Measurements from ENCODE around the gene CAMTA1. TPM values are rescaled to one million over a fixed set of nuclear protein-coding genes. Genes with fewer than 3 reads are reported as not detected.

Gene CAMTA1
- total RNA-seq, 4 donors from 2014 or later = 45.3 to 68.9 (median 62.0) TPM

GRCh38 chr1:7113822-7114221, 328.6 kb downstream of the CAMTA1 start:
- no peak for TF ChIP-seq CTCF (IDR thresholded peaks at IDR 0.05)
- no peak for ATAC-seq (ENCODE audit: low FRiP score)
- no peak for DNase-seq (ENCODE audit: low spot score)

DNA sequence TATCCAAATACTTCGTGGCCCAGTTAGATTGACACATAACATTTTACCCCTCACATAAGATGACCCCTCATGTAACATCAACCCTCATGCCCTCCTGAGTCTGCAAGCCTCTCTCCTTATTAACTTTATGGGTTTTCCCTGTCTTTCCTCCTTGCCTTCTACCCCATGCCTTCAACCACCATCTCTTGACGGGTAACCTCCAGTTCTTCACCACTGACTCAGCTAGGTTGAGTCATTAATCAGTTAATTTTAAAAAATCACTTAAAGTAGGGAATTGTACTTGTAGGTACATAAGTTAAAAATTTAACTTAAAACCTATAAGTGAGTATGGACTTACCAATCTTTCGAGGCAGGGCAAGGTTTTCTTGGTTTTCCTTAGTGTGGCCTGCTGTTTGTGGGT, 330.7 kb downstream of the CAMTA1 start:
- no peak for TF ChIP-seq CTCF (IDR thresholded peaks at IDR 0.05)
- DNase-seq (ENCODE audit: low spot score) = no peak
- ATAC-seq (ENCODE audit: low FRiP score) = no peak

DNA sequence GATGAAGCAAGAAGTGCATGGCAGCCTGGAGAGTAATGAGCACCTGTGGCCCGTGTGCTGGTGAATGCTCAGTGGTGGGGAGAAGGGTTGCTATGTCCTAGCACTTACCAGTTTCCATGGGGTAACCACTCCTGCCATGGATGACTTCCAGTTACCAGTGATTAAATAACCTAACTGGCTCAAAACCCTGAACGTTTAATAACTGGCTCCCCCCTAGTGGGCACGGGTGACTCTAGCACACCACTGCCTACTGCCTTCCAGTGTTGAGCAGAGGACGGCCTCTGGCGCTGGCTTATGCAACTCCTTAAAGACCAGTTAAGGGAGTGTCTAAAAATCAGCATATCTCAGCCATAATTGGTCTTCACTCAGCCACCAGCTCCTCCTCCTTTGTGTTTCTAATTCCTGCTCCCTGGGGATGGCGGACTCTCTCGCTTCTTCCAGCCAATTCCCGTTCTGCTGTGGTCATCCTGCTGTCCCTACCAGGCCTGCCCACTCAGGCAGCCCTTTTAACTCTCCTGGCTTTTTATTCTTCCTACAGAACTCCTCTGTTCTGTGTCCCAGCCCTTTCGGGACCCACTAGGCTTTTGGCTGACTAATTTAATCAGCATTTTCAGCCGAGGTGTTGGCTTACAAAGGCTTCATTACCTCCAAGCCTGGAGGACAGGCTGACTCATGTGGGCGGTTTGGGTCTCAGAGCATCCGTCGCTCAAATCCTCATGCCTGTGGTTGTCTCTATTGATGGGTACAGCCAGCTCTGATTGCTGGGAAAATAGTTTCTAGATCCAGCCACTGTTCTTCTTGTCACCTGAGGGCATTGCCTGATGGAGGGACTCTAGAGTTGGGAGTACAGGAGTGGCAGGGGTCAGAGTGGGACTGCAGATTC, 332.4 kb downstream of the CAMTA1 start:
- ATAC-seq (ENCODE audit: low FRiP score) = peak; percentile 82
- DNase-seq (ENCODE audit: low spot score) = no peak

GRCh38 chr1:7119156-7119555, 333.9 kb downstream of the CAMTA1 start:
- no peak for DNase-seq (ENCODE audit: low spot score)
- TF ChIP-seq CTCF (IDR thresholded peaks at IDR 0.05) = no peak
- no peak for ATAC-seq (ENCODE audit: low FRiP score)

More for the DNA sequence above, 332.4 kb downstream of the CAMTA1 start:
- TF ChIP-seq CTCF (IDR thresholded peaks at IDR 0.05) = no peak

GRCh38 chr1:7120863-7121621, 335.8 kb downstream of the CAMTA1 start:
- no peak for ATAC-seq (ENCODE audit: low FRiP score)

DNA sequence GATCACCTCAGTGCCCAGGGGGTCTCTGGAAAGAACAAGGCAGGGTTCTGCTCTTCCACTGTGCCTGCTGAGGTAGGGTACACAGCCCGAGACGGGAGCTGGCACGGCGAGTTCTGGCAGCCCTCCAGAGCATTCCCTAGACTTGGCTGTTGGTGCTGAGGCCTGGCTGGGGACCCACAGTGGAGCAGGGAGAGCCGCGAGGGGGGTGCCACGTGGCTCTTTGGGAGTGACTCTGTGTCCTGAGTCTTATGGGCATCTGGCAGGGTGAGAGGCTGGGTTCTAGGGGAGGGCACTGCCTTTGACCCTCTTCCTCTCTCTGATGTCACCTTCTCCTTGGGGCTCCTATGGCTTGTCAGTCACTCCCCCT, 336.4 kb downstream of the CAMTA1 start:
- TF ChIP-seq CTCF (IDR thresholded peaks at IDR 0.05) = no peak
- DNase-seq (ENCODE audit: low spot score) = no peak
- ATAC-seq (ENCODE audit: low FRiP score) = peak; percentile 31

More at GRCh38 chr1:7120863-7121621, 335.8 kb downstream of the CAMTA1 start:
- no peak for DNase-seq (ENCODE audit: low spot score)
- TF ChIP-seq CTCF (IDR thresholded peaks at IDR 0.05) = no peak

Measured in omental fat pad (tissue), 4 donors.